ENCODE results near the gene SEC63. TPM values are rescaled to one million over a fixed set of nuclear protein-coding genes. Genes with fewer than 3 reads are reported as not detected.
"Not testable (repeated sequence)": the region's sequence is repeated elsewhere in the genome, so short reads cannot be mapped to it uniquely, and the experiment has no call there.

Gene SEC63
- 10 to 100 TPM; 82.9 to 89.0 (median 86.0) TPM for total RNA-seq
- 10 to 100 TPM; 24.6 to 25.5 TPM for polyA plus RNA-seq
- 30.4 reads per million, percentile 60 among the genes with 10 or more reads in this experiment for total RNA-seq

DNA sequence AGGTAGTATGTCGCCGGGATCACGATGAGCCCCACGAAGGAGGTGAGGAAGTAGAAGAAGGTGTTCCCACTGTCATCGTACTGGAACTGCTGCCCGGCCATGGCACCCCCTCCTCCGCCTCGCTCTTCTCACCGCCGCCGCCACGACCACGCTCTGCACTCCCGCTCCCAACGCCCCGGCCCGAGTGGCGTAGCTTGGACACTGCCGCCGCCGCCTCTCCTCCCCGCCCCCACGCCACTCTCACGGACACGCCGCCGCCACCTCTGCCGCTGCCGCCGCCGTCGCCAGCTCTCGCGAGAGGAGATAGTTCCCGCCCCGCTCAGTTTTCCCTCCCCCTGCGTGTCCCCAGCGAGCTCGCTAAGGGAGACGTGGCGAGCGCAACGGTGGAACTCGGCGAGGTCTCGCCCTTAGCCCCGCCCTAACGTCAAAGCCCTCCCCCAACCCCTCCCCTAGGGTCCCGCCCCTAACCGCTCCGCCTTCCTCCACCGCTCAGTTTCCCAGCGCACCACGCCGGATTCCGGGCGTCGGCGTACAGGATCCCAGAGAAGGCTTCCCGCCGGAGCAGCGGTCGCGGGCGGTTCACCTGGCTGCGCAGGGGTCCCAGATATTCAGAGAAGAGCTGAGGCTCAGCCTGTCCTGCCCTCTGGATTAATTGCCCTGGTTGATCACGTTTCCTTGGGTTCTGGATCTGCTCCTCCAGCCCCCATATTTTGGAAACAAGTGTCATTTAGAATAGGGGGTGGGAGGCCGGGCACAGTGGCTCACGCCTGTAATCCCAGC lies at the start of gene SEC63:
Gene SEC63 (minus strand): TSS at position 300 of the 780 bp plus-strand sequence. CDS start 199 bp downstream, at position 101.
- Histone ChIP-seq H3K4me3 (ENCODE audit: low read length) (peak within 1 kb of the TSS; percentile 96), H3K9me3 (ENCODE audit: control insufficient read depth in 2 of 3, low read length in 3 of 3) (no peaks in the 10 kb centered on the region), H3K36me3 (ENCODE audit: control insufficient read depth in 2 of 3, insufficient read depth in 3 of 3, low read length in 3 of 3) (peaks cover 0 to 4% (median 0%) of the 10 kb centered on the region in 3 experiments), H3K4me1 (ENCODE audit: control insufficient read depth in 2 of 2, insufficient read depth in 2 of 2, low read length in 2 of 2) (peaks cover 15 to 17% of the 10 kb centered on the region in 2 donors), H3K27ac (ENCODE audit: low read depth, low read length) (peak within 1 kb of the TSS; percentile 86), H3K27me3 (ENCODE audit: control insufficient read depth in 2 of 2, insufficient read depth in 2 of 2, low read length in 2 of 2) (no peaks in the 10 kb centered on the region)
- ATAC-seq = peak; percentile 100
- Mint-ChIP-seq H3K36me3 (peaks cover 0 to 10% (median 7%) of the 10 kb centered on the region in 5 donors), H3K27me3 (peaks cover 0 to 5% (median 0%) of the 10 kb centered on the region in 5 donors), H3K9me3 (no peaks in the 10 kb centered on the region), H3K4me3 (peak within 1 kb of the TSS; percentile 94 to 100 (median 99)), H3K4me1 (peaks cover 20 to 35% (median 29%) of the 10 kb centered on the region in 7 donors), H3K27ac (peak within 1 kb of the TSS; percentile 80 to 98 (median 96))
- peak; percentile 92 to 97 (median 96) for DNase-seq
- POLR2A ChIA-PET = interaction anchor here (0.6 to 1.4 kb wide), 4 partner anchors 9 to 1630 kb away, joined by 3 to 5 read pairs (median 4); partner anchors contain the start of genes SCML4 and SNX3
- intact Hi-C loops (cut with micrococcal nuclease) = loop anchor here (1.0 to 10.0 kb wide), 30 partner anchors 17 to 1737 kb away; partner anchors contain the start of genes AFG1L (in 2 of the 2), CEP57L1 (in 2 of the 2), MTRES1 (in 2 of the 2) and OSTM1 (in 2 of the 2)
- CTCF ChIA-PET = no interaction called here

DNA sequence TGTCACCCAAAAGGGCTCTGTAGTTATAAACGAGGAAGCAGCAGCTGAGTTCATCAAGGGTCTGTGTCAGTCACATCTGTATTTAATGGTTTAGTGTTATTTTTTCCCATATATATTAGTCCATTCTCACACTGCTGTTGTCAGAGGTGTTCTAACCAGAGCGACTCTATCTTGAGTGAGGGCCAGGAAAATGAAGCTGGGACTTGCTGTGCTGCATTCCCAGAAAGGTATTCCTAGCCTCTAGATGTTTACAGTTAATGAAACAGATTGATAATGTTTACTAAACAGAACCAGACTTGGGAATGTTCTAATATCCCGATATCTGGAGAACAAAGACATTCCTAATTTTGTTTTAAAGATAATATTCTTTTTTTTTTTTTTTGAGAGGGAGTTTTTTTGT lies 48.0 kb upstream of the SEC63 start:
- intact Hi-C loops (cut with micrococcal nuclease) = no loop called here
- Mint-ChIP-seq H3K4me1 (no peaks in the 10 kb centered on the region), H3K4me3 (no peak overlapping the region), H3K27ac (no peak overlapping the region), H3K36me3 (peaks cover 0 to 17% (median 11%) of the 10 kb centered on the region in 5 donors), H3K9me3 (peaks cover 8 to 26% (median 14%) of the 10 kb centered on the region in 11 donors), H3K27me3 (peaks cover 0 to 7% (median 0%) of the 10 kb centered on the region in 5 donors)
- no peak for DNase-seq
- Histone ChIP-seq H3K36me3 (ENCODE audit: control insufficient read depth in 2 of 3, insufficient read depth in 3 of 3, low read length in 3 of 3) (no peaks in the 10 kb centered on the region), H3K4me1 (ENCODE audit: control insufficient read depth in 2 of 2, insufficient read depth in 2 of 2, low read length in 2 of 2) (no peaks in the 10 kb centered on the region), H3K27ac (ENCODE audit: low read depth, low read length) (no peak overlapping the region), H3K9me3 (ENCODE audit: control insufficient read depth in 2 of 3, low read length in 3 of 3) (peaks cover 0 to 7% (median 3%) of the 10 kb centered on the region in 3 experiments), H3K27me3 (ENCODE audit: control insufficient read depth in 2 of 2, insufficient read depth in 2 of 2, low read length in 2 of 2) (no peaks in the 10 kb centered on the region), H3K4me3 (ENCODE audit: low read length) (no peak overlapping the region)
- ChIA-PET CTCF (interaction anchor here (1.1 kb wide), 1 partner anchor 11 kb away, joined by 4 read pairs; no protein-coding TSS in a partner anchor), POLR2A (no interaction called here)
- no peak for ATAC-seq

GRCh38 chr6:108004861-108005260 lies 46.9 kb upstream of the SEC63 start:
- intact Hi-C loops (cut with micrococcal nuclease) = no loop called here
- Histone ChIP-seq H3K4me1 (ENCODE audit: control insufficient read depth in 2 of 2, insufficient read depth in 2 of 2, low read length in 2 of 2) (no peaks in the 10 kb centered on the region), H3K9me3 (ENCODE audit: control insufficient read depth in 2 of 3, low read length in 3 of 3) (peaks cover 0 to 7% (median 3%) of the 10 kb centered on the region in 3 experiments), H3K27me3 (ENCODE audit: control insufficient read depth in 2 of 2, insufficient read depth in 2 of 2, low read length in 2 of 2) (no peaks in the 10 kb centered on the region), H3K4me3 (ENCODE audit: low read length) (no peak overlapping the region), H3K27ac (ENCODE audit: low read depth, low read length) (no peak overlapping the region), H3K36me3 (ENCODE audit: control insufficient read depth in 2 of 3, insufficient read depth in 3 of 3, low read length in 3 of 3) (no peaks in the 10 kb centered on the region)
- DNase-seq (no peak), ATAC-seq (no peak)
- H3K27me3 Mint-ChIP-seq = peaks cover 0 to 7% (median 0%) of the 10 kb centered on the region in 5 donors
- no peak overlapping the region for H3K4me3 Mint-ChIP-seq
- ChIA-PET CTCF (no interaction called here), POLR2A (no interaction called here)
- peaks cover 8 to 24% (median 12%) of the 10 kb centered on the region in 11 donors for H3K9me3 Mint-ChIP-seq
- no peaks in the 10 kb centered on the region for H3K4me1 Mint-ChIP-seq
- H3K36me3 Mint-ChIP-seq = peaks cover 0 to 15% (median 10%) of the 10 kb centered on the region in 5 donors
- no peak overlapping the region for H3K27ac Mint-ChIP-seq

DNA sequence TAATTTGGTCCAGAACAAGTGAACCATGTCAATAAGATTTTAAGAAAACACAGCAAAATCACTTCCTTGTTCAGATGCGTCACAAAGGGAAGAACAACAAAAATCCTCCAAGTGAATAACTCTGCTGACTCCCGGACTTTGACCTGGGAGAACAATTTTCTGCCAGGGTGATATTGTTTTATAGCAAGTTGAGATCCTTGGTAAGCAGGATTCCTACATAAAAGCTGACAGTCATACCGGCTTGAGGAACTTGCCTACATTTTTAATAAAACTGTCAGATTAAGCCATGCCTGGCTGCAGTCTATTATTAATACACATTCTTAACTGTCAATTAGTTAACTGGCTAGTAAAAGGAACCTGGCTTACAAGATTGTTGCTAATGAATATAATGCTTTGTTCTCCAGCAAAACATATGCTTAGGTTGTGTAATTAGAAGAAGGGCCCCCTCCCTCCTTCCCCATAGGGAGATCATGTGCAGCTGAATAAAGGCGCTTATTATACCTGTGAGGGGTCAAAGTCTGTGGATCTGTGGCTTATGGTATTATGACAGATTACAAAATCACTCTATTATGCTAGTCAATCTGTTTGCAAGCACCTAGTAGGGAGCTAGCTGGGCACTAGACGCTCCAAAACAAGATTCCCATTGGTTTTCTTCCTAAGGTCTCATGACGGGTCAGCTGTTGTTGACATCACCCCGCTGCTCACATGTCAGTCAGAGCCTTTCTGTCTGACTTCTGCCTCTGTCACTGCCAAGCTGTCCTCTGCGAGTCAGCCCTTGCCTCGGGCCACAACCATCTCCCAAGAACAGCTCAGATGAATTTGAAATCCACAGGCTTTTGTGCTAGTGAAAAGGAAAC lies 44.6 kb upstream of the SEC63 start:
- H3K4me3 Mint-ChIP-seq = no peak overlapping the region
- no peaks in the 10 kb centered on the region for H3K4me1 Mint-ChIP-seq
- ATAC-seq (no peak), DNase-seq (no peak)
- H3K27ac ChIP-seq (ENCODE audit: low read depth, low read length) = no peak overlapping the region
- no peaks in the 10 kb centered on the region for H3K9me3 ChIP-seq (ENCODE audit: control insufficient read depth in 2 of 3, low read length in 3 of 3)
- peaks cover 0 to 4% (median 0%) of the 10 kb centered on the region in 11 donors for H3K9me3 Mint-ChIP-seq
- no peaks in the 10 kb centered on the region for H3K27me3 ChIP-seq (ENCODE audit: control insufficient read depth in 2 of 2, insufficient read depth in 2 of 2, low read length in 2 of 2)
- ChIA-PET CTCF (no interaction called here), POLR2A (no interaction called here)
- peaks cover 0 to 9% (median 0%) of the 10 kb centered on the region in 5 donors for H3K27me3 Mint-ChIP-seq
- H3K4me3 ChIP-seq (ENCODE audit: low read length) = no peak overlapping the region
- H3K36me3 Mint-ChIP-seq = peaks cover 0 to 4% (median 0%) of the 10 kb centered on the region in 5 donors
- intact Hi-C loops (cut with micrococcal nuclease) = no loop called here
- H3K36me3 ChIP-seq (ENCODE audit: control insufficient read depth in 2 of 3, insufficient read depth in 3 of 3, low read length in 3 of 3) = no peaks in the 10 kb centered on the region
- H3K27ac Mint-ChIP-seq = no peak overlapping the region
- H3K4me1 ChIP-seq (ENCODE audit: control insufficient read depth in 2 of 2, insufficient read depth in 2 of 2, low read length in 2 of 2) = no peaks in the 10 kb centered on the region

GRCh38 chr6:108001696-108002231 lies 43.8 kb upstream of the SEC63 start:
- intact Hi-C loops (cut with micrococcal nuclease) = no loop called here
- Mint-ChIP-seq H3K4me1 (no peaks in the 10 kb centered on the region), H3K9me3 (peaks cover 0 to 2% (median 0%) of the 10 kb centered on the region in 11 donors), H3K27ac (no peak overlapping the region), H3K4me3 (no peak overlapping the region), H3K27me3 (peaks cover 0 to 9% (median 0%) of the 10 kb centered on the region in 5 donors), H3K36me3 (no peaks in the 10 kb centered on the region)
- no peaks in the 10 kb centered on the region for H3K36me3 ChIP-seq (ENCODE audit: control insufficient read depth in 2 of 3, insufficient read depth in 3 of 3, low read length in 3 of 3)
- H3K27ac ChIP-seq (ENCODE audit: low read depth, low read length) = no peak overlapping the region
- H3K4me1 ChIP-seq (ENCODE audit: control insufficient read depth in 2 of 2, insufficient read depth in 2 of 2, low read length in 2 of 2) = no peaks in the 10 kb centered on the region
- no peaks in the 10 kb centered on the region for H3K27me3 ChIP-seq (ENCODE audit: control insufficient read depth in 2 of 2, insufficient read depth in 2 of 2, low read length in 2 of 2)
- H3K9me3 ChIP-seq (ENCODE audit: control insufficient read depth in 2 of 3, low read length in 3 of 3) = no peaks in the 10 kb centered on the region
- POLR2A ChIA-PET = no interaction called here
- ATAC-seq (no peak), DNase-seq (no peak)
- CTCF ChIA-PET = no interaction called here
- no peak overlapping the region for H3K4me3 ChIP-seq (ENCODE audit: low read length)

- H3K27ac Mint-ChIP-seq = not testable (repeated sequence)
Observed at GRCh38 chr6:108000259-108000658, 42.3 kb upstream of the SEC63 start.

More at GRCh38 chr6:108000259-108000658, 42.3 kb upstream of the SEC63 start:
- intact Hi-C loops (cut with micrococcal nuclease); DNase-seq; H3K27me3 Mint-ChIP-seq; H3K27me3 ChIP-seq (ENCODE audit: control insufficient read depth in 2 of 2, insufficient read depth in 2 of 2, low read length in 2 of 2); H3K4me1 ChIP-seq (ENCODE audit: control insufficient read depth in 2 of 2, insufficient read depth in 2 of 2, low read length in 2 of 2); H3K9me3 ChIP-seq (ENCODE audit: control insufficient read depth in 2 of 3, low read length in 3 of 3); H3K36me3 Mint-ChIP-seq; H3K27ac ChIP-seq (ENCODE audit: low read depth, low read length); H3K36me3 ChIP-seq (ENCODE audit: control insufficient read depth in 2 of 3, insufficient read depth in 3 of 3, low read length in 3 of 3); CTCF ChIA-PET; H3K4me3 ChIP-seq (ENCODE audit: low read length); H3K4me3 Mint-ChIP-seq; H3K4me1 Mint-ChIP-seq; POLR2A ChIA-PET; ATAC-seq; H3K9me3 Mint-ChIP-seq: not testable (repeated sequence)
